Gastroesophageal sphincter (tissue), 4 donors: ENCODE measurements around the gene UQCC3. TPM values are rescaled to one million over a fixed set of nuclear protein-coding genes. Genes with fewer than 3 reads are reported as not detected.

Experiments
- ATAC-seq: fragments of 150-250 bp; one replicate; pipeline ENCODE4 v1.9.1; 2016; ENCODE audit warnings: mild to moderate bottlenecking, moderate library complexity
- H3K27ac ChIP-seq, 4 donors: fragments of 200-600 bp; sonication (generic) in 3 of 4; 1 replicate in 3 of 4; 2 replicates in 1 of 4; pipeline ENCODE4 v1.5.1; 2016 to 2019
- H3K27me3 ChIP-seq: fragments of 200-600 bp; sonication (generic); one replicate; pipeline ENCODE4 v1.5.1; 2019
- H3K36me3 ChIP-seq, 2 donors: fragments of 200-600 bp; sonication (generic); one replicate each; pipeline ENCODE4 v1.5.1; 2019; ENCODE audit warnings: control low read depth in 1 of 2
- H3K4me1 ChIP-seq, 3 donors: fragments of 200-600 bp; sonication (generic); 1 replicate in 2 of 3; 2 replicates in 1 of 3; pipeline ENCODE4 v1.5.1; 2016 to 2019; ENCODE audit warnings: control low read depth in 2 of 3
- H3K4me3 ChIP-seq, 2 donors: fragments of 200-600 bp; sonication (generic); one replicate each; pipeline ENCODE4 v1.5.1; 2019; ENCODE audit warnings: mild to moderate bottlenecking in 1 of 2, moderate library complexity in 1 of 2
- H3K9me3 ChIP-seq, 3 donors: fragments of 200-600 bp; sonication (generic); one replicate each; pipeline ENCODE4 v1.5.1; 2017 to 2019; ENCODE audit warnings: control low read depth in 2 of 3
- EP300 ChIP-seq: sonication (generic); formaldehyde crosslinking; IDR thresholded peaks from one replicate; pipeline ENCODE4 v1.6.1; 2017; ENCODE audit warnings: antibody characterized with exemption, mild to moderate bottlenecking
- POLR2A ChIP-seq, 2 donors: fragments of 450-650 bp; IDR thresholded peaks; one replicate each; pipeline ENCODE4 v1.6.1; 2017; ENCODE audit warnings: antibody characterized with exemption in 2 of 2, mild to moderate bottlenecking in 2 of 2, moderate library complexity in 1 of 2
- POLR2AphosphoS5 ChIP-seq: sonication (generic); formaldehyde crosslinking; IDR thresholded peaks from one replicate; pipeline ENCODE4 v1.6.1; 2017; ENCODE audit warnings: antibody characterized with exemption
- WGBS, 2 donors: methylation state at CpG; one replicate each; pipeline ENCODE4 v1.1.5; 2018; ENCODE audit warnings: low coverage in 1 of 2; 5-methylcytosine and 5-hydroxymethylcytosine counted together
- total RNA-seq, 4 donors: library from RNA; depleted of rRNA; stranded (reverse); fragments of >200 nt; gene quantifications; one replicate each; pipeline ENCODE4 v1.1.0, GENCODE V29; 2016
- TF ChIP-seq, protein P1 (sequence below), 4 experiments: fragments of 200-600 bp in 2 of 4; fragments of 450-650 bp in 2 of 4; sonication (generic) in 1 of 4; IDR thresholded peaks; one replicate each; pipeline ENCODE4 v1.5.1; 2017 to 2019; ENCODE audit warnings: antibody characterized with exemption in 4 of 4, mild to moderate bottlenecking in 2 of 4, moderate library complexity in 2 of 4

The UQCC3 gene
- total RNA-seq, 4 donors from 2014 or later = 7.3 to 10.1 (median 8.4) TPM

DNA sequence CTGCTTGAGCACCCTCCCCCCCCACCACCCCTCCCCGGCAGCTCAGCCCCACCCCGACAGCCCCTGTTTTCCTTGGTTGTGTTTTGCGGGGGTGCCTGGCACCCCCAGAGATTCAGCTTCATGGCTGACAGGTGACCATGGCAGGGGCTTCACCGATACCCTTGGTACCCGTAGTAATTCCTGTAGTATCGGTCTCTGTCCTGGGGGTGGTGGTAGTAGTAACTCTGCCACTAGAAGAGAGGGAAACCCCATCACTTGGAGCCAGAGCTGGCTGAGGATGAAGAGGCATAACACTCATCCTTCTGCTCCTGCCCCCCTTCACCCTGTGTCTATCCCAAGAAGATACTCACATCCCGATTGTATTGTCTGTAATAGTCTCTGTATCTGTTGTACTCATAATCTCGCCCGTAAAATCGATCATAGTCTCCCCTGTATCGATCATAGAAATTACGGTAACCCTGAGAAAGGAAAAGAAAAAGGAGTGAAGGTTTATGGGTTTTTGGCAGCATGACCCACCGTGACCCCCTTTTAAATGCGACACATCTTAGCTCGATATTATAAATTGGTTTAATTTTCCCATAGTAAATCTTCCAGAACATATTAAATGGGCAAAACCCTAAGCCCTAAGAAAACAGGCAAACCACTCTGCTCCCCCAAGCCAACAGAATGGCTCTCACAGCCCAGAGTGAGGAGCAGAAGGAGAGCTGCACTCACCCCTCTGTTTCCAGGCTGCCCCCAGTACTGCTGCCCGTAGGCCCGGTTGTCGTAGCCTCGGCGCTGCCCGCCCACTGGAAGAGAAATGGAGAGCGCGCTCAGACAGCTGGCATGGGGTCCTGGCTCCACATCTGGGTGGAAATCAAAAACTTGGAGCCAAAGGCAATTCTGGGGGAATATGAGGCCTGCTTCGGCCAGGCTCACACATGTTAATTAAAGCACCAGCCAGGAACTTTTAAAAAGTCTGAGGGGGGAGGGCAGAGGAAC lies 44.0 kb downstream of the UQCC3 start:
- Histone ChIP-seq H3K4me1 (peaks cover 0 to 33% (median 2%) of the 10 kb centered on the region in 3 donors), H3K4me3 (no peak overlapping the region), H3K27ac (peak overlapping the region in 1 of 4 donors; percentile 22), H3K36me3 (peaks cover 19 to 100% of the 10 kb centered on the region in 2 donors), H3K27me3 (no peaks in the 10 kb centered on the region), H3K9me3 (no peaks in the 10 kb centered on the region)
- no peak for ATAC-seq
- WGBS, 2 donors = 74 to 83% methylated on average over 12 to 15 of the region's 24 CpGs
- no peak for TF ChIP-seq POLR2A (IDR thresholded peaks at IDR 0.05)
- no peak for TF ChIP-seq POLR2AphosphoS5
- TF ChIP-seq, protein P1, sequence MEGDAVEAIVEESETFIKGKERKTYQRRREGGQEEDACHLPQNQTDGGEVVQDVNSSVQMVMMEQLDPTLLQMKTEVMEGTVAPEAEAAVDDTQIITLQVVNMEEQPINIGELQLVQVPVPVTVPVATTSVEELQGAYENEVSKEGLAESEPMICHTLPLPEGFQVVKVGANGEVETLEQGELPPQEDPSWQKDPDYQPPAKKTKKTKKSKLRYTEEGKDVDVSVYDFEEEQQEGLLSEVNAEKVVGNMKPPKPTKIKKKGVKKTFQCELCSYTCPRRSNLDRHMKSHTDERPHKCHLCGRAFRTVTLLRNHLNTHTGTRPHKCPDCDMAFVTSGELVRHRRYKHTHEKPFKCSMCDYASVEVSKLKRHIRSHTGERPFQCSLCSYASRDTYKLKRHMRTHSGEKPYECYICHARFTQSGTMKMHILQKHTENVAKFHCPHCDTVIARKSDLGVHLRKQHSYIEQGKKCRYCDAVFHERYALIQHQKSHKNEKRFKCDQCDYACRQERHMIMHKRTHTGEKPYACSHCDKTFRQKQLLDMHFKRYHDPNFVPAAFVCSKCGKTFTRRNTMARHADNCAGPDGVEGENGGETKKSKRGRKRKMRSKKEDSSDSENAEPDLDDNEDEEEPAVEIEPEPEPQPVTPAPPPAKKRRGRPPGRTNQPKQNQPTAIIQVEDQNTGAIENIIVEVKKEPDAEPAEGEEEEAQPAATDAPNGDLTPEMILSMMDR (IDR thresholded peaks at IDR 0.05) = no peak
- TF ChIP-seq EP300 = no peak

DNA sequence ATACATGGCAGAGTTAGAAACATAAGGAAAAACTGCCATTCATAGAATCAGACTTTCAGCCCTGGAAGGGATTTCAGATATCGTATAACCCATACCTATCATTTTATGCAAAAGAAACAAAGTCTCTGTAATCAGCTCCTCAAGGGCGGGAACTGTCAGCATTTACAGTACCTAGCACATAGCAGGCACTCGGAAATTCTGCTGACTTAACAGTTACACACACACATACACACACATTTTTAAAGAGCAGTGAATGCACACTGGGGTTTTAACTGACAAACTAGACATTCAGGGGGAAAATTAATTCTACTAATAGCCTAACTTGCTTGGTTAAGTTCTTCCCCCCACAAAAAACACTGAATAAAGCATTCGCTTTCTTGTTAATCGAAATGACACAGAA lies 44.7 kb downstream of the UQCC3 start:
- Histone ChIP-seq H3K4me3 (no peak overlapping the region), H3K36me3 (peaks cover 21 to 100% of the 10 kb centered on the region in 2 donors), H3K4me1 (peaks cover 0 to 30% (median 0%) of the 10 kb centered on the region in 3 donors), H3K27ac (no peak overlapping the region), H3K9me3 (no peaks in the 10 kb centered on the region), H3K27me3 (no peaks in the 10 kb centered on the region)
- no peak for ATAC-seq
- WGBS, 2 donors = 82 to 84% methylated on average over 5 of the region's 5 CpGs
- TF ChIP-seq POLR2A (IDR thresholded peaks at IDR 0.05) (no peak), EP300 (no peak), POLR2AphosphoS5 (no peak)
- TF ChIP-seq, protein P1 (IDR thresholded peaks at IDR 0.05) = no peak

DNA sequence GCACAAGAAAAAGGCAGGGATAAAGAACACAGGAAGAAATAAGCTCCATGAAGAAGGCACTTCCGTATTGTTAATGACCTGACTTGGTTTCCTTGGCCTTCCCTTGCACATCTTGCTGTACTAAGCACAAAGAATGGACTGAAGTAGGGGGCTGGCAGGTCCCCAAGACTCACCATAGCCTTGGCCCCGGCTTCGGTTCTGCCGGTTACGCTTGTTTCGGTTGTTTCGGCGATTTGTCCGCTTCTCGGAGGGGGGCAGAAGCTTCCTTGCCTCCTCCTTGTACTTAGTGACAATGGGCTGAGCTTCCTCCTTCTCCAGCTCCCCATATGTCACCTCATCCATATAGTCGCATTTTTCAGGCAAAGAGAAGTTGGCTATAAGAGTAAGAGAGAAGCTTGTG lies 45.3 kb downstream of the UQCC3 start:
- H3K36me3 ChIP-seq = peaks cover 27 to 100% of the 10 kb centered on the region in 2 donors
- H3K4me3 ChIP-seq = no peak overlapping the region
- H3K27me3 ChIP-seq = no peaks in the 10 kb centered on the region
- TF ChIP-seq EP300 (no peak), POLR2AphosphoS5 (no peak), POLR2A (IDR thresholded peaks at IDR 0.05) (no peak)
- TF ChIP-seq, protein P1 (IDR thresholded peaks at IDR 0.05) = no peak
- ATAC-seq = no peak
- H3K27ac ChIP-seq = no peak overlapping the region
- no peaks in the 10 kb centered on the region for H3K9me3 ChIP-seq
- H3K4me1 ChIP-seq = peaks cover 0 to 31% (median 0%) of the 10 kb centered on the region in 3 donors
- 76 to 85% methylated on average over 11 of the region's 11 CpGs for whole genome bisulfite sequencing, 2 donors

DNA sequence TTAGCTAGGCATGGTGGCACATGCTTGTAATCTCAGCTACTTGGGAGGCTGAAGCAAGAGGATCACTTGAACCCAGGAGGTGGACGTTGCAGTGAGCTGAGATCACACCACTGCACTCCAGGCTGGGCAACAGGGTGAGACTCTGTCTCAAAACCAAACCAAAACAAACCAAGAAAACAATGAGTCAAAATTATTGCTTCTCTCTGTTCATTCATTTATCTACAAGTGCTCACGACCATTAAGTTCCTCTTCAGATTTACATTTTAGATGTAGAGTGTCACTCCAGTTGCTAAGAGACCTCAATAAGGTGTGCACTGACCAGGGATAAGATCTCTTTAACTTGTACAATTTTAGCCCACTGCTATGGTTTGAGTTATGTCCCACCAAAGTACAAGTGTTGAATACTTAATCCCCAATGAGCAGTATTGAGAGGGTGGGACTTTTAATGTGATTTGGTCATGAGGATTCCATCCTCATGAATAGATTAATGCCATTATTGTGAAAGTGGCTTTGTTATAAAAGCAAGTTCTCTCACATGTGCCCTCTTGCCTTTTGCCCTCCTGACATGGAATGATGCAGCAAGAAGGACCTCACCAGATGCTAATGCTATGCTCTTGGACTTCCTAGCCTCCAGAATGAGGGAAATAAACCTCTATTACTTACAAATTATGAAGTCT lies 48.0 kb downstream of the UQCC3 start:
- H3K36me3 ChIP-seq = peaks cover 32 to 98% of the 10 kb centered on the region in 2 donors
- 67 to 83% methylated on average over 1 to 2 of the region's 2 CpGs for WGBS, 2 donors
- ATAC-seq = no peak

More for the DNA sequence above, 48.0 kb downstream of the UQCC3 start:
- no peaks in the 10 kb centered on the region for H3K27me3 ChIP-seq
- H3K4me3 ChIP-seq = no peak overlapping the region
- TF ChIP-seq POLR2A (IDR thresholded peaks at IDR 0.05) (no peak), EP300 (no peak), POLR2AphosphoS5 (no peak)
- TF ChIP-seq, protein P1 (IDR thresholded peaks at IDR 0.05) = no peak
- no peaks in the 10 kb centered on the region for H3K9me3 ChIP-seq
- H3K4me1 ChIP-seq = peaks cover 0 to 45% (median 10%) of the 10 kb centered on the region in 3 donors
- H3K27ac ChIP-seq = peak overlapping the region in 1 of 4 donors; percentile 9
